ENCODE results near the gene ANKRD13C.
"Not testable (repeated sequence)": the region's sequence is repeated elsewhere in the genome, so short reads cannot be mapped to it uniquely, and the experiment has no call there.

The ANKRD13C gene

DNA sequence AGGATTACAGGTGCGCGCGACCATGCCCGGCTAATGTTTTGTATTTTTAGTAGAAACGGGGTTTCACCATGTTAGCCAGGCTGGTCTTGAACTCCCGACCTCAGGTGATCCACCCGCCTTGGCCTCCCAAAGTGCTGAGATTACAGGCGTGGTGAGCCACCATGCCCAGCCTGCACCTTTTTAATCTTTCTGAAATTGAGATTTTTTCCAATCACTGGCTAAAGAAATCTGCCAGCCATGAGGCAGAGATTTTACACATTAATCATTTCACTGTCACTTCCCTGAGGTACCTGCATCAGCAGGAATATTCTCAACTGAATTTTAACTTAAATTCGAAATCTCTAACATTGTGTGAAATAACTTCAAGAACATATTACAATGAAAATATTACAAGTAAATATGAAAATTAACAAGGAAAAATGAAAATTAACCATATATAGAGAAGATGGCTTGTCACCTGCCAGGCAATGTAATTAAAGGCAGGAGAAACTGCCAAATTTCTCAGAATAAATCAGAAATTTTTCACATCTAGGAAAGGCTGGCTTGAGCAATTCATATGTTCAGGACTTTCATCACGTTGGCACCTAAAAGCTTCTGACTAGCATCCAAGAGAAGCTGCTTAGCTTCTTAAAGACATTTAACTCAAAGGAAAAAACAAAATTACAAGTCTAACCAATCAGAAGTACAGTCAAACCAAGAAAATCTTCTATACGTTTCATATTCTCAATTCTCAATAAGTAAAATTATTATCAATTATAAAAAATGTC, 5.9 kb downstream of the ANKRD13C start:
- in situ Hi-C loops (cut with HindIII; ENCODE audit: low sequenced_read_pairs) = no loop called here
- no peak overlapping the region for H3K4me3 ChIP-seq (ENCODE audit: low read depth, low read length)
- TF ChIP-seq, protein P1, sequence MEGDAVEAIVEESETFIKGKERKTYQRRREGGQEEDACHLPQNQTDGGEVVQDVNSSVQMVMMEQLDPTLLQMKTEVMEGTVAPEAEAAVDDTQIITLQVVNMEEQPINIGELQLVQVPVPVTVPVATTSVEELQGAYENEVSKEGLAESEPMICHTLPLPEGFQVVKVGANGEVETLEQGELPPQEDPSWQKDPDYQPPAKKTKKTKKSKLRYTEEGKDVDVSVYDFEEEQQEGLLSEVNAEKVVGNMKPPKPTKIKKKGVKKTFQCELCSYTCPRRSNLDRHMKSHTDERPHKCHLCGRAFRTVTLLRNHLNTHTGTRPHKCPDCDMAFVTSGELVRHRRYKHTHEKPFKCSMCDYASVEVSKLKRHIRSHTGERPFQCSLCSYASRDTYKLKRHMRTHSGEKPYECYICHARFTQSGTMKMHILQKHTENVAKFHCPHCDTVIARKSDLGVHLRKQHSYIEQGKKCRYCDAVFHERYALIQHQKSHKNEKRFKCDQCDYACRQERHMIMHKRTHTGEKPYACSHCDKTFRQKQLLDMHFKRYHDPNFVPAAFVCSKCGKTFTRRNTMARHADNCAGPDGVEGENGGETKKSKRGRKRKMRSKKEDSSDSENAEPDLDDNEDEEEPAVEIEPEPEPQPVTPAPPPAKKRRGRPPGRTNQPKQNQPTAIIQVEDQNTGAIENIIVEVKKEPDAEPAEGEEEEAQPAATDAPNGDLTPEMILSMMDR (IDR thresholded peaks at IDR 0.05; ENCODE audit: low read depth, low read length, missing control alignments) = no peak
- DNase-seq (ENCODE audit: low read depth) = no peak

GRCh38 chr1:70339644-70340043, 14.9 kb downstream of the ANKRD13C start:
- H3K4me3 ChIP-seq (ENCODE audit: low read depth, low read length); in situ Hi-C loops (cut with HindIII; ENCODE audit: low sequenced_read_pairs); DNase-seq (ENCODE audit: low read depth): not testable (repeated sequence)

GRCh38 chr1:70336050-70336449, 18.5 kb downstream of the ANKRD13C start:
- in situ Hi-C loops (cut with HindIII; ENCODE audit: low sequenced_read_pairs) = no loop called here
- H3K4me3 ChIP-seq (ENCODE audit: low read depth, low read length) = no peak overlapping the region
- no peak for DNase-seq (ENCODE audit: low read depth)
- TF ChIP-seq, protein P1 (IDR thresholded peaks at IDR 0.05; ENCODE audit: low read depth, low read length, missing control alignments) = no peak

GRCh38 chr1:70334436-70334835, 20.1 kb downstream of the ANKRD13C start:
- TF ChIP-seq, protein P1 (IDR thresholded peaks at IDR 0.05; ENCODE audit: low read depth, low read length, missing control alignments) = no peak
- H3K4me3 ChIP-seq (ENCODE audit: low read depth, low read length) = no peak overlapping the region
- in situ Hi-C loops (cut with HindIII; ENCODE audit: low sequenced_read_pairs) = no loop called here
- DNase-seq (ENCODE audit: low read depth) = no peak

DNA sequence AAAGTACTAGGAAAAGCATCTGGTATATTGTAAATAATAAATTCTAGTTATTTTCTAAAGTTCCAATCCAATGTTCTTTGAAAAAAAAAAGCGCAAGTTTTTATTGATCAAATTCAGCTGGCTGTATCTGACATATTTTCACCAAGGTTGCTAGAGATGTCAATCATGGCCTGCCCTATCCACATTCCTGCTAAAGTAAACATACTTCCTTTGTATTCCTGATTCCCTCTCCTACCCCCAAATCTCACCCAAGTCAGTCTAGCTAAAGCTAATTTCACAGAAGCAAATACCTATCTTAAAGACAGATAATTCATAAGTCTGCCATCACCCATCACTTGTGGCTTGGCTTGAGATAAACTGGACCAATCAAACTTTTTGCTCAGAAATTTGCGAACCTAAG, 21.3 kb downstream of the ANKRD13C start:
- in situ Hi-C loops (cut with HindIII; ENCODE audit: low sequenced_read_pairs) = no loop called here
- no peak overlapping the region for H3K4me3 ChIP-seq (ENCODE audit: low read depth, low read length)
- no peak for DNase-seq (ENCODE audit: low read depth)
- TF ChIP-seq, protein P1 (IDR thresholded peaks at IDR 0.05; ENCODE audit: low read depth, low read length, missing control alignments) = no peak

DNA sequence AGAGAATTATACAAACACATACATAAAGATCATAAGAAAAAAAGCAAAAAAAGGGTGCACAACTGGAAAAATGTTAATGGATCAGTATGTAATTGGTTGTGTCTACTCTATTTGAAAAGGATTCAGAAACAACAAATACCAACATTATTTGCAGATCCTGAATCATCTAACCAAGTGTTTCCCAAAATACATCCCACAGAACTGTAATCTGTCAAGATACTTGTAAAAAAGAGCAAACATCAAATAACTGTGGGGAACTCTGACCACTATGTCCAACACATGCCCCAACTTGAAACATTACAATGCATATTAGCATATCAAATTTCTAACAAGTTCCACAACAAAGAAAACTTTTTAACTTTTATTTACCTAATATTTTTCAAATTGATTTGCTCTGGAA, 22.6 kb downstream of the ANKRD13C start:
- peak; percentile 34 for DNase-seq (ENCODE audit: low read depth)
- H3K4me3 ChIP-seq (ENCODE audit: low read depth, low read length) = no peak overlapping the region
- in situ Hi-C loops (cut with HindIII; ENCODE audit: low sequenced_read_pairs) = no loop called here

More for the DNA sequence above, 22.6 kb downstream of the ANKRD13C start:
- TF ChIP-seq, protein P1 (IDR thresholded peaks at IDR 0.05; ENCODE audit: low read depth, low read length, missing control alignments) = no peak

Data from astrocyte of the cerebellum (primary cell).